Epithelial cell of prostate (primary cell): ENCODE results near the gene DAGLA.

Experiments
- DNase-seq: peaks from one replicate; pipeline ENCODE4 v3.0.0-alpha.2; 2011; ENCODE audit warnings: low read depth, low spot score
- H3K27ac ChIP-seq: fragments of 450-650 bp; 2 replicates; pipeline ENCODE4 v1.5.1; 2017; ENCODE audit warnings: mild to moderate bottlenecking

Gene DAGLA

GRCh38 chr11:61724437-61724836 lies 44.2 kb downstream of the DAGLA start:
- H3K27ac ChIP-seq: no peak overlapping the region
- no peak for DNase-seq

GRCh38 chr11:61725781-61726231 lies 45.6 kb downstream of the DAGLA start:
- no peak for DNase-seq

GRCh38 chr11:61726775-61727174 lies 46.6 kb downstream of the DAGLA start:
- no peak for DNase-seq
- no peak overlapping the region for H3K27ac ChIP-seq

More at GRCh38 chr11:61725781-61726231, 45.6 kb downstream of the DAGLA start:
- H3K27ac ChIP-seq: no peak overlapping the region

DNA sequence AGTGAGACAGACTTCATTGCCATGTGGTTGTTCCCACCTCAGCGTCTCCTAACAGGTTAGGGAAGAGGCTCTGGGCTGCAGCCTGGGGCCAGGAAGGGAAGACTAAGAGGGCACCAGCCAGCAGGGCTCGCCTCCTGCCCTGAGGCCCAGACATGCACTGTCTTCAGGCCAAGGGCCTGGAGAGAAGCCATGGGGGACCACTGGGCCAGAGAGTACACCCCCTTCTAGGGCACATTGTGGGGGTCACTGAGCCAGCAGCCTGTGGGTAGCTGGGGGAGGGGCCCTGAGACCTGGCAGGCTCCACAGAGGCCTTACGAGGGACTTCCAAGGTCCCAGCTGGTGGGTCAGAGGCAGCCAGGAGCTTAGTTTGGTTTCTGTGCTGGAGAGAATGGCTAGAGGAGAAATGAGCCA lies 47.2 kb downstream of the DAGLA start:
- H3K27ac ChIP-seq: no peak overlapping the region

GRCh38 chr11:61728066-61728939 lies 48.1 kb downstream of the DAGLA start:
- DNase-seq: no peak
- no peak overlapping the region for H3K27ac ChIP-seq

More for the DNA sequence above, 47.2 kb downstream of the DAGLA start:
- no peak for DNase-seq

- peak; percentile 16 for DNase-seq
- no peak overlapping the region for H3K27ac ChIP-seq
Measured at GRCh38 chr11:61728940-61729219, 48.7 kb downstream of the DAGLA start.

GRCh38 chr11:61730240-61730994 lies 50.2 kb downstream of the DAGLA start:
- peak overlapping the region; percentile 10 for H3K27ac ChIP-seq
- peak; percentile 72 for DNase-seq

GRCh38 chr11:61731211-61731951 lies 51.2 kb downstream of the DAGLA start:
- H3K27ac ChIP-seq: no peak overlapping the region
- no peak for DNase-seq

GRCh38 chr11:61731952-61732675 lies 51.9 kb downstream of the DAGLA start:
- no peak overlapping the region for H3K27ac ChIP-seq

GRCh38 chr11:61732705-61733104 lies 52.5 kb downstream of the DAGLA start:
- H3K27ac ChIP-seq: no peak overlapping the region
- DNase-seq: no peak

More at GRCh38 chr11:61731952-61732675, 51.9 kb downstream of the DAGLA start:
- no peak for DNase-seq

DNA sequence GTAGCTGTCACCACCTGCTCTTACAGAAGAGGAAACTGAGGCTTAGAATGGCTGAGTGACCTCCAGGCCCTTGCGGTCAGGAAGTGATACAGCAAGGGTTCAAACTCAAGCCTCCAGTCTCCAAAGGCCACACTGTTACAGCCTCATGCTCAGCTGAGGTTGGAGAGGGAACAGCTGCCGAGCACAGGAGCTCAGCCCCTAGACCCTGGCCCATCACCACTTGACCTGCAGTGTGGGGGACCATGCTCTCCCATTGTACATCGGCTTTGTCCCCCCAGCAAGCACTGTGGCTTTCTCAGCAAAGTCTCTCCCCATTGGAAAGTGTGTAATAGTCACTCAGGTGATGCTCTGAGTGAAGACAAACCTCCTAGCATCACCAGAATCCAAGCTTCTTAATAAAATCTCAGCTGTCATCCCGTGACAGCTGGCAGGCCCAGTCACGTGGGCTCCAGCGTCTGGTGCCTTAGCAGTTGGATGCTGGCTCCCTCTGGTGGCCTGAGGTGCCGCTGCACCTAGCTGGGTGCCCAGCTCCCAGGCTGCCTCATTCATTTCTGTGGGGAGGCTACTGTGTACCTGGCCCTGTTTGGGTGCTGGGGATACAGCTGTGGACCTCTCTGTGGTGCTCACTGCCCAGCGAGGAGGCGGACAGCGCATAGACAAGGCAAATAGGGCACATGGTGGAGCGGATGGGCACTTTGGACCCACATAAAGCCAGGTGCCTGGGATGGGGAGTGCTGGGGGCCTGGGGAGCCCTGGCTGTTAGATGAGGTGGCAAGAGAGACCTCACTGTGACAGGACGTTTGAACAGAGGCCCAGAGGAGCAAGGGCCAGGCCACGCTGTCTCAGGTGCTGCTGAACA lies 53.2 kb downstream of the DAGLA start:
- H3K27ac ChIP-seq: no peak overlapping the region
- peak; percentile 16 for DNase-seq

- DNase-seq: no peak
- H3K27ac ChIP-seq: no peak overlapping the region
Measured at GRCh38 chr11:61734767-61735166, 54.6 kb downstream of the DAGLA start.

GRCh38 chr11:61735391-61735790 lies 55.2 kb downstream of the DAGLA start:
- DNase-seq: no peak
- no peak overlapping the region for H3K27ac ChIP-seq

DNA sequence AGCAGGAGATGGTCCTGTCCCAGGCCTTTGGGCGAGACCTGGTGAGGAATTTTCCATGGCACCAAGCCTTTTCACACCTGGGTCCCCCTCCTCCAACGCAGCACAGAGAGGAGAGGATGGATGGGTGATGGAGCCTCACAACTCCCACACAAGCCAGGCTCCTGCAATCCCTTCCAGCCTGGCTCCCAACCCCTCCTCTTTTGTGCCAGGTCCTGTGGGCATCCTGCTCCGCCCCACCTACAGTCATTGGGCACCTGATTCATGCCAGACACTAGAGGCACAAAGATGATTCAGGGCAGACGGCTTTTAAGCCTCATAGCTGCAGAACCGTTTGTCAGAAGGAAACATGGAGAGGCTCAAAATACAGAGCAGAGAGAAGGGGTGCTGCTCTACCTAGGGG lies 56.1 kb downstream of the DAGLA start:
- peak; percentile 6 for DNase-seq
- no peak overlapping the region for H3K27ac ChIP-seq

GRCh38 chr11:61737131-61737530 lies 56.9 kb downstream of the DAGLA start:
- DNase-seq: no peak
- no peak overlapping the region for H3K27ac ChIP-seq

GRCh38 chr11:61737636-61738386 lies 57.6 kb downstream of the DAGLA start:
- DNase-seq: no peak

GRCh38 chr11:61738776-61739175 lies 58.6 kb downstream of the DAGLA start:
- DNase-seq: no peak
- H3K27ac ChIP-seq: no peak overlapping the region

More at GRCh38 chr11:61737636-61738386, 57.6 kb downstream of the DAGLA start:
- no peak overlapping the region for H3K27ac ChIP-seq

DNA sequence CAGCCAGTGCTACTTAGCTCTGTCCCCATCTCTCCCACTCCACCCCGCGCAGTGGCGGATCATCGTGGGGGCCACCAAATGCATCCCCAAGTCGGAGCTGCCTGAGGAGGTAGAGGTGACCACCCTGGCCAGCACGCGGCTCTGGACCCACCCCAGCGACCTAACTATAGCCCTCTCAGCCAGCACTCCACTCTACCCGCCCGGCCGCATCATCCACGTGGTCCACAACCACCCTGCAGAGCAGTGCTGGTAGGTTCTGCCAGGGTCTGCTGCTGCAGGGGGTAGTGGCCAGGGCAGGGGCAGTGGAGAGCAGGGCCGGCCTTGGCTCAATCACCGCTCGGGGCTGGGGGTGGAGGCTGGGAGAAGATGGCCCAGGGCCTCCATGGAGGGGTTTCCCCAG lies 59.2 kb downstream of the DAGLA start:
- DNase-seq: no peak

More for the DNA sequence above, 59.2 kb downstream of the DAGLA start:
- H3K27ac ChIP-seq: no peak overlapping the region
